Calu3 (cell line): Measurements from ENCODE around the gene FEZF2. TPM values are rescaled to one million over a fixed set of nuclear protein-coding genes. Genes with fewer than 3 reads are reported as not detected.

ENCODE experiments used
- BruUV-seq: library from RNA; stranded (reverse); fragments of 400-500 nt; replicated peaks from 2 replicates; lab custom pipeline; 2021; lab: Mats Ljungman, UMichigan
- CTCF ChIA-PET: fragments of 300-600 bp; sonication (Branson Sonifier 250); formaldehyde crosslinking; loops from one replicate; lab custom pipeline; 2022; ENCODE audit warnings: antibody characterized with exemption; lab: Charles Lee
- DNase-seq: peaks from one replicate; pipeline ENCODE4 v3.0.0; 2022
- H3K27ac Mint-ChIP-seq: one replicate; pipeline ENCODE4 v1.8.0; 2022; ENCODE audit warnings: mixed read lengths; ENCODE audit not compliant: unreplicated experiment
- H3K27me3 Mint-ChIP-seq: one replicate; pipeline ENCODE4 v1.8.0; 2022; ENCODE audit warnings: mixed read lengths; ENCODE audit not compliant: unreplicated experiment
- H3K36me3 Mint-ChIP-seq: one replicate; pipeline ENCODE4 v1.8.0; 2022; ENCODE audit warnings: mild to moderate bottlenecking, moderate library complexity, mixed read lengths; ENCODE audit not compliant: insufficient read depth, unreplicated experiment
- H3K4me1 Mint-ChIP-seq: one replicate; pipeline ENCODE4 v1.8.0; 2022; ENCODE audit warnings: mild to moderate bottlenecking, low read depth, mixed read lengths; ENCODE audit not compliant: unreplicated experiment
- H3K4me3 Mint-ChIP-seq: one replicate; pipeline ENCODE4 v1.8.0; 2022; ENCODE audit warnings: mild to moderate bottlenecking, low read depth, moderate library complexity, mixed read lengths; ENCODE audit not compliant: unreplicated experiment
- H3K9me3 Mint-ChIP-seq: one replicate; pipeline ENCODE4 v1.8.0; 2022; ENCODE audit warnings: low read depth, mixed read lengths; ENCODE audit not compliant: unreplicated experiment
- CTCF ChIP-seq: fragments of 200-600 bp; IDR thresholded peaks from one replicate; pipeline ENCODE4 v1.8.0; 2022; ENCODE audit warnings: antibody characterized with exemption; ENCODE audit not compliant: unreplicated experiment
- intact Hi-C: fragments of 100-400 bp; cut with micrococcal nuclease; formaldehyde crosslinking; loops from one replicate; pipeline ENCODE4 v1.10.0; 2022; ENCODE audit not compliant: unreplicated experiment
- total RNA-seq: library from RNA; stranded (reverse); gene quantifications from 2 replicates; pipeline ENCODE4 v1.2.3, GENCODE V29; 2022

FEZF2 gene
- total RNA-seq, 1 experiment from 2014 or later, result not detected

DNA sequence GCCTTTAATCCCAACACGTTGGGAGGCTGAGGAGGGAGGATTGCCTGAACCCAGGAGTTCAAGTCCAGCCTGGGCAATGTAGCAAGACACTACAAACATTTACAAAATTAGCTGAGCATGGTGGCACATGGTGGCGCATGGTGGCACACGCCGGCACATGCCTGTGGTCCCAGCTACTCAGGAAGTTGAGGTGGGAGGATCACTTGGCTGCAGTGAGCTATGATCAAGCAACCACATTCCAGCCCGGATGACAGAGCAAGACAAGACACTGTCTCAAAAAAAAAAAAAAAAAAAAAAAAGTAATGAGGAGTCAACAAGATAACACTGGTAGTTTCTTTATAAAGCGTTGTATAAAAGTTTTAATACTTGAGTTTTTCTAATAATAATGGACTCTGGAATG lies 10.1 kb downstream of the FEZF2 start:
- no peak overlapping the region for H3K27ac Mint-ChIP-seq
- no peak for DNase-seq
- no TSS peak for BruUV-seq

DNA sequence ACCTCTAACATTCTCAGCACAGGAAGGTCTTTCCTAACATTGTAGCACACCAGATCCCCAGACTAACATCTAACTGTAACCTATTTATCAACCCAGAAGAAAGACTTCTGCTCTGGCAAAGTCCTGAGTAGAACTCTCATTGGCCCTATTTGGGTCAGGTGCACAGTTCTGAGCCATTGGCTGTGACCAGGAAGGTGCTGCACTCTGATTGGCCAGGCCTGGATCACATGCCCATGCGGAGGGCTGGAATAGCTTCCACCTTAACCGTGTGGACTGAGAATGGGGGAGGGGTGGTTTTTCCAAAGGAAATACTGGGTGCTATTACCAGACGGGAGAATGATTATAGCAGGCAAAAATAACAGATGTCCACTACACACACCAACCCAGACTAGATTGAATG lies 11.5 kb downstream of the FEZF2 start:
- intact Hi-C loops, result no loop called here
- no peaks in the 10 kb centered on the region for H3K4me1 Mint-ChIP-seq
- peaks cover 7% of the 10 kb centered on the region for H3K9me3 Mint-ChIP-seq
- H3K4me3 Mint-ChIP-seq, result no peak overlapping the region
- H3K27ac Mint-ChIP-seq, result no peak overlapping the region
- H3K36me3 Mint-ChIP-seq, result no peaks in the 10 kb centered on the region
- CTCF ChIA-PET, result no interaction called here
- BruUV-seq, result no TSS peak
- H3K27me3 Mint-ChIP-seq, result peaks cover 3% of the 10 kb centered on the region
- no peak for DNase-seq
- no peak for TF ChIP-seq CTCF

More for the DNA sequence above, 10.1 kb downstream of the FEZF2 start:
- H3K27me3 Mint-ChIP-seq, result peaks cover 17% of the 10 kb centered on the region
- peaks cover 7% of the 10 kb centered on the region for H3K9me3 Mint-ChIP-seq
- intact Hi-C loops, result no loop called here
- H3K4me1 Mint-ChIP-seq, result no peaks in the 10 kb centered on the region
- CTCF ChIA-PET, result interaction anchor here (0.6 kb wide), 1 partner anchor 9 kb away, joined by 3 read pairs; no protein-coding TSS in a partner anchor
- H3K4me3 Mint-ChIP-seq, result no peak overlapping the region
- TF ChIP-seq CTCF, result no peak
- no peaks in the 10 kb centered on the region for H3K36me3 Mint-ChIP-seq

DNA sequence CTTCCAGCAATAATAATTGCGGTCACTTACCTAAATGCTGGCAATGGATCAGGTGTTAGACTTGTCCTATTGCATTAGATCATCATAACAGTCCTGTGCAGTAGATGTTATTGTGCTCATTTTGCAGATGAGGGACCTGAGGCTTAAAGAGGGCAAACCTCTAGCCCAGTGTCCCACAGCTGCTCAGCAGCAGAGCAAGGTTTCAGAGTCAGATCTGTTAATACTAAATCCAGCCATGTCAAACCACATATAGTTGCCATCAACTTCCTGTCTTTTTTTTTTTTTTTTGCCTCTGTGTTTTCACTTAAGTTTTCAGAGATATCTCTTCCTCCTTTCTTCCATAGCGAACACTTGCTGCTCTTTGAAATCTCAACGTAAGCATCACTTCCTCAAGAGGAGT lies 12.1 kb downstream of the FEZF2 start:
- DNase-seq, result no peak
- H3K27me3 Mint-ChIP-seq, result no peaks in the 10 kb centered on the region

GRCh38 chr3:62359531-62359930 lies 13.8 kb downstream of the FEZF2 start:
- no peaks in the 10 kb centered on the region for H3K36me3 Mint-ChIP-seq
- no peak for DNase-seq
- no peak for TF ChIP-seq CTCF
- CTCF ChIA-PET, result no interaction called here
- no peaks in the 10 kb centered on the region for H3K27me3 Mint-ChIP-seq
- H3K9me3 Mint-ChIP-seq, result peaks cover 7% of the 10 kb centered on the region
- no peak overlapping the region for H3K27ac Mint-ChIP-seq
- BruUV-seq, result no TSS peak
- intact Hi-C loops, result no loop called here
- H3K4me3 Mint-ChIP-seq, result no peak overlapping the region
- no peaks in the 10 kb centered on the region for H3K4me1 Mint-ChIP-seq

More for the DNA sequence above, 12.1 kb downstream of the FEZF2 start:
- intact Hi-C loops, result no loop called here
- Mint-ChIP-seq H3K36me3 (no peaks in the 10 kb centered on the region), H3K27ac (no peak overlapping the region), H3K4me3 (no peak overlapping the region), H3K4me1 (no peaks in the 10 kb centered on the region), H3K9me3 (peaks cover 7% of the 10 kb centered on the region)
- BruUV-seq, result no TSS peak
- TF ChIP-seq CTCF, result no peak
- CTCF ChIA-PET, result no interaction called here
